SHP77 (cell line): ENCODE data around the gene ARHGAP22.
A peak's percentile ranks its signal among the peaks of the same experiment; 100 is the strongest.
"Not testable (repeated sequence)": the region's sequence is repeated elsewhere in the genome, so short reads cannot be mapped to it uniquely, and the experiment has no call there.

ENCODE experiments used
- DNase-seq, 2 experiments: peaks; one replicate each; lab custom pipeline; 2025; lab: John Stamatoyannopoulos, UW

ARHGAP22 gene

DNA sequence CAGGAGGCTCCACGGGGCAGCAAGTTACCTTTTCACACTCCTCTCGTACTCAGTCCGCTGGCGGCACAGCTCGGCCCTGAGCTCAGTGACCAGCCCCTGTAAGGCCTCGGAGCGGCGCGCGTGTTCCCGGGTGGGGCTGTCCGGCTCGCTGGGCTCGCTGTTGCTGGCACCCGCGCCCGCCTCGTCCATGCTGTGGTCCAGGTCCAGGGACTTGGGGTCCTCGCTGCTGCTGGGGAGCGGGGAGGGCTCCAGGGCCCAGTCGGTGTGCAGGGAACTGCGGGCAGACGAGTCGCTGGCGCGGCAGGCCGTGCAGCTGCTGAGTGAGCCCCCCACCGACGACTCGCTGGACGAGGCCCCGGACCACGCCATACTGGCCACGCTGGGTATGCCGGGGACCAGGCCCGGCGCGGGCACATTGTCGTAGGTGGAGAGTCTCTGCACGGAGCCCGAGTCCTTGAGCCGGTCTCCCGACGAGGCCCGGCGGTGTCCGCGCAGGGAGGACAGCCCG, 154.6 kb downstream of the ARHGAP22 start:
- DNase-seq, result no peak

DNA sequence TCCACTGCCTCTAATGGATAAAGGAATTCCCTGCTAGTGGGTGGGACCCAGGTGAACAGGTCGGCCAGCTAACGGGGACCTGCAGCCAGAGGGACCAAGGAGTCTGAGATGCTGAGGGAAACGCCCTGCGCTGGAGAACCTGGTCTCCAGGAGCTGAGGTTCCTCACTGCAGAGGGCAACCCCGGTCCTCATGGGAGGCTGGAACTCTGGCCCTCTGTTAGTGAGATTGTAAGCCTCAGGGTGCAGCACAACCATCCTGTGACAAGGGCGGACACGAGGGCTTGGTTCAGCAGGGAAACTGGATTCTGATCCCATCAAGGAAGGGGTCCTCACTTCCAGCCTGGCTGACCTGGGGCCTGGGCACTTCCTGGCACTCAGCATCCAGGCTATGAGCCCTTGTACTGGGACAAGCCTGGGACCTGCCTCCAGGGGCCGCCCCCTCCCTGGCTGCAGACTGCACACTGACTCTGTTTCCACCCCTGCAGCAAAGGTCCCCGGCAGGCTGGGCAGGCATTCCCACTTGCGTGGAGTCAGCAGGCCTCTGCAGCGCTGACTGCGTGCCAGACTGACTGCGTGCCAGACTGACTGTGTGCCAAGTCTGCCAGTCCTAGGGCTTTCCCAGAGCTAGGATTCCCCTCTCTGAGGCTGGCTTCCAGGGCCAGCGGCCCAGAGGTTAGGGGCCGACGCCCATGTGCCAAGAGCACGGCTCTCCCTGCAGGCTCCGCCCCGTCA, 155.2 kb downstream of the ARHGAP22 start:
- DNase-seq, result no peak

DNA sequence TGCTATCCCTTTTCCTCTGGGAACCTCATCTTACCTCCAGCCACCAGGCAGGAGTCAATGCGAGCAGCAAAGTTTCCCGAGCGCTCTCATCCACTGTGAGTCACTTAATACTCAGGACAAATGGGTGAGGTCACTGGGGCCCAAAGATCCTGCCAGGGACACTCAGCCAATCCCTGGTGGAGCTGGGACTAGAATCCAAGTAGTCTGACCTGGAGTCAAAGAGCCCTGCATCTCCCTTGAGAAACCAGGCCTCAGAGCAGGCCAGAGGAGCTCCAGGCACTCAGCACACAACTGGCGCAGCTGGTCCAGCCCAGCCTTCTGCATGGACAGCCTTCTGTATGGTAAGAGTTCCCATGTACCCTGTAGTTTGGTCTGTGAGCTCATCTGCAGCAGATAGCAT, 156.1 kb downstream of the ARHGAP22 start:
- DNase-seq, result no peak

DNA sequence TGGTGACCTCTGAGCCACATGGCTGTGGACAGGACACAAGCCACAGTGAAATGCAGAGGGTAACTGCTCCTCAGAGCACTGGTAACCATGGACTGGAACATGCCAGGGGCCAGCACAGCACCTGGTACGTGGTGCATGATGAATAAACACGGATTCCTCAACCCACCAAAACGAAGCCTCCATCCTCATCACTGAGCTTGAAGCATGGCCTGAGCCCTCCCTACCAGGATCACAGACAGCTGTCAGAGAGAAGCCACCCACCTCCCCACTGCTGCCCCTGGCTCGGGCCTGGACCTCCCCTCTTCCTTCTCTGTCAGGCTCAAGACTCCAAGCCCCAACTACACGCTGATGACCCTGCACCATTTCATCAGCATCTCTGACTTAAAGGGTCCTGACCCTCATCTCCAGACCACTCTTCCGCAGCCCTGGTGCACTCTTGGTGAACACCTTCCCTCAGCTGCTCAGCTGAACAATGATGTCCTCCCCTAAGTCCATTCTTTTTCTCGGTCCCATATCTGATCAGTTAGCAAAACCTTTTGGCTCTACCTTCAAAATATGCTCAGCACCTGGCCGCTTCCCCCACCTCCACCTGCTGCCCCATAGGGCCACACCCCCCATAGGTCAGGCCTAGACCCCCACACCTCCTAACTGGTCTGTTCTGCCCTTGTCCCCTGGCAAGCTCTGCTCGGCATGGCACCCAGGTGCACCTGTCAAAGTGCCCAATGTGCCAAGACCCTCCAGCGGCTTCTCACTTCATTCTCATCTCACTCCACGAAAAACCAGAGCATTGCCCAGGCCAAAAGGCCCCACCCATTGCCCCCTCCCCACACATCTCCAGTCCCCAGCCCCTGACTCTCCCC, 157.3 kb downstream of the ARHGAP22 start:
- DNase-seq, result no peak

DNA sequence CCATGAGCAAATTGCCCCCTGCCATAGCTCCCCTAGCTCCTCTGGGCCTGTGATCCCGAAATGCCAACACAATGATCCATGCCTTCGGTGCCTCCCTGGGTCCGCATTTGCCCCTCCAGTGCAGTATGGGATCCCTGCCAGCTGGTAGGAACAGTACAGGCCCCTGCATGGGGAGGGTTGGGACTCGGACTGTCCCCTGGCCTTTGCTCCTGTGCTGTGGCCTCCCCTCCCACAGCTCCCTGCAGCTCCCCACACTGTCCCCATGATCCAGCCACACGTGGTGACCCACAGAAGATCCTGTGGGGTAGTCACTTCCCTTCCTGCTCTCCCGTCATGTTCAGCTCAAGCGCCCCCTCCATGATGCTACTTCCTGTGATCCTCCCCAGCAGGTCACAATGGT, 158.1 kb downstream of the ARHGAP22 start:
- no peak for DNase-seq

DNA sequence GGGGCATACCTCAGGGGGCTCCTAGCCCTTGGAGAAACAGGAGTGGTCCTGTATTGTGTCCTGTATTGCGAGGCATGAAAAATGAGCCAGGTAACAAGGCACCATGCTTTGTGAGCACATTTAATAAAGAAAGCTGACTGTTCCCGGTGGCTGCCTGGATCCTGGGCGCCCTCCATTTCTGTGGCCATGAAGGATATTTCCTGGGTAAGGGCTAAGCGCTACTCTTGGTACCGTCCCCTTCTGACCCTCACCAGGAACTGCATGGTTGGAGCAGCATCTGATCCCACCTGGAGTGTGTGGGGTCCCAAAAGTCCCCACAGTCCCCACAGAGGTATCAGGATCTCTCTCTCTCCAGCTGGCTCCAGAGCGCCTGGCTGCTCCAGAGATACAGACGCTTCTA, 158.9 kb downstream of the ARHGAP22 start:
- DNase-seq, result no peak

DNA sequence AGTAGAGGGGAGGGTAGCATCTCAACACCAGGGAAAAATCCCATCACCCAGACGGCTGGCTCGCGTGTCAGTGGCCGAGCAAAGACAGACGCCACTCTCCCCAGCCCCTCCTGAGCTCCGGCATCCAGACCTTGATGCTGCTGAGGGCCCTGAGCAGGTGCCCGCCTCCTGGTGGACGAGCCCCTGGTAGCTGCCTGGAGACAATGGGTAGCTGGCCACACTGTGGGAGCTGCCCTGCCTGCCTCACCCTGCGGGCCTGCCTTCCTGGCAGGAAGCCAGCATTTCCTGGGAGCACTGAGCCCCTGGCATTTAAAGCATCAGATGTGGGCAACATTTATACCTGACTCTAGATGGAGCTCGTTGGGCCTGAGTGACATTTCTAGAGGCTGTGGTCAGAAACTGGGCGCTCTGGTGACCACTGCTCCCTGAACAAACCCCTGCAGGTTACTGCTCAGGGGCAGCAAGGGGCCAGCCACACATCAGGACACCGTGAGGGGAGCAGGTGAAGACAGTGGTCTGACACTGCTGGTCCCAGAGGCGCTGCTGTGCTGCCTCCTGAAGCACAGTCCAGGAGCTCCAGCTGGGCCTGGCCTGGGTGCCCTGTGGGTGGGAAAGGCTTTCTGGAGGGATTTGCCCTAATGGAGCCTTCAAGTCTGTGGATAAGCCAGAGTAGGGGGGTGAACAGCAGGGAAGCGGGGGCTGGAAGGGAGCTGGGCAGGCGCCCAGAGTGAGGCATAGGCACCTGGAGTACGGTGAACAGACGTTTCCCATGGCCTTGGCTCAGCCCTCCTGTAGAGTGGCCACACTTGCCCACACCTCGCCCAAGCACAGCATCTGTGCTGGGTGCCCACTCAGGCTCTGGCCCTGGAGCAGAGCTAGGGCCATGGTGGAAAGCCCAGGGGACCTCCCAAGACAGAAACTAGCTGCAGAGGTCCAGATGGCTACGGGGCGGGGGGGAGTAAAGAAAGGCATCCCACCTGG, 159.7 kb downstream of the ARHGAP22 start:
- DNase-seq, result peak; percentile 15 to 60

DNA sequence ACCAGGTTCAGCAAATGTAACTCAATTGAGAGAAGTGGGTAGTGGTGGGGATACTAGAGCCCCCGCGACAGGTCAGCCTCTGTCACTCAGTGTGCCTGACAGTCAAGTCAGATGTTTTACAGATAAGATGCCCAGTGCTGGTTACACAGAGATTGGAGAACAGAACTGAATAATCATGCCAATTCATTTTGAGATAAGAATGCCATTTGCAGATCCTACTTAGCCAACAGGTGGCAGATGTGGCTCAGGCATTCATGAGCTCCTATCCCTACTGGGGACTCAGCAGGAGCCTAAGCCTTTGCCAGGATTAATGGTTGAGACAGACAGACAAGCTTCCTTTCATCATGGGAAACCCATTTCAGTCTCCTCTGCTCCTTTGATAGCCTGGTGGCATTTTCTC, 160.6 kb downstream of the ARHGAP22 start:
- DNase-seq, result no peak

DNA sequence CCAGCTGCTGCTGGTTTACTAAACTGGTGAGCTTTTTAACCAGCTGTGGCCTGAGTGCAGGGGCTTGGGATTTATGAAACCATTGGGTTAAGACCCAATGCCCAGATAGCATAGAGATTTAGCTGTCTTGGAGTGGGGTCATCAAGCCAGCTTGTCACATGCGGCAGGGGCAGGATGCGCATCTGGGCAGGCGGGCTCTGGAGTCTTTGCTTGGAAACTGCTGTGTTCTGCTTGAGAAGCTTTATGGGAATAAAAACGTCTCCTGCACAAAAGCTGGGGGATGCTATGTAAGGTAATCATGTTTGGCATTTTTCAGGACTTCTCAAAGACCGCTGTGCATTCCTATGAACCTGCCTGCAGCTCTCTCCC, 162.1 kb downstream of the ARHGAP22 start:
- no peak for DNase-seq

DNA sequence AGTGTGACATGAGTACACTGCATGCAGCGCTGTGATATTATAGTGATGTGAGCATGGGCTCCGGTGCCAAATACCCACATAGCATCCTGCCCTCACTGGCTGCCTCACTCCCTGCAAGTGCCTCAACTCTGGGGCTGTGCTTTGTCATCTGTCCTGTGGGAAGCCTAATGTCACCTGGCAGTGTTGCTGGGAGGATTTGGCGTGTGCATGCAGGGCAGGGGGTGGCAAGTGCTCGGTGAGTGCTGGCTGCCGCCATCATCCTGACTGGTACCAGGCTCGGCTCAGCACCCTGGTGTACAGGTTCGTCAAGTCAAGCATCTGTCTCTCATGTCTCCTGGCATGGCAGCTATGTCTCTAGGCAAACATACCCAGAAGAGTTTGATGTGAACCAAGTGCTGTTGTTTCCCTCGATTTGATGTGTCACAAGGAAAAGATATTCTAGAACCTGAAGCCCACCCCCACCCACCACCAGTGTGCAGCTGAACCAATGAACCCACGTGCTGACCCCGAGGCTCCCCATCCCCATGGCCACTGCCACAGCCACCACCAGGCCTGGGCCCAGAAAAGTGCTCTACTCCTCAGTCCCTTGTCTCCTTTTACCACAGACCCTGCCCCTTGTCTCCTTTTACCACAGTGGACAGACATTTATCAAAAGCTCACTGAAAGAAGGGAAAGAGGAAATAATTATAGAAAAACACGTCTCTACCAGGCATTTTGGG, 162.6 kb downstream of the ARHGAP22 start:
- DNase-seq, result no peak

DNA sequence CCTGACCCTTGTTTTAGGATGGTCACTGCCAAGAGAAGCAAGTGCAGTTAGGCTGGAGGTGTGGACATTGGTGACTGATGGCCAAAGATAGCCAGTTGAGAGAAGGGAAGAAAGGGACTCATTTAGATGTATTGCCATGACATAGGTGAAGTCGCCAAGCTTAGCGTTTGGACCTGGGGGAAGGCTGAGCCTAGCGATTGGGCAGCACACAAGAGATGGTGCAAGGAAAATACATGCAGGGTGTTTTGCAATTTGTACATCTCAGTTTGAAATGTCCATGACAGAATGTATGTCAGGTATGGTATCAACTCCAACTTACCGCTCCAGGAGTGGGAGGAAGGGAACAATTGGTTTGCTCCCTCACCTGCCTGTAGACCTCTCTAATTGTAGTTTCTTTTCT, 164.1 kb downstream of the ARHGAP22 start:
- DNase-seq, result no peak

DNA sequence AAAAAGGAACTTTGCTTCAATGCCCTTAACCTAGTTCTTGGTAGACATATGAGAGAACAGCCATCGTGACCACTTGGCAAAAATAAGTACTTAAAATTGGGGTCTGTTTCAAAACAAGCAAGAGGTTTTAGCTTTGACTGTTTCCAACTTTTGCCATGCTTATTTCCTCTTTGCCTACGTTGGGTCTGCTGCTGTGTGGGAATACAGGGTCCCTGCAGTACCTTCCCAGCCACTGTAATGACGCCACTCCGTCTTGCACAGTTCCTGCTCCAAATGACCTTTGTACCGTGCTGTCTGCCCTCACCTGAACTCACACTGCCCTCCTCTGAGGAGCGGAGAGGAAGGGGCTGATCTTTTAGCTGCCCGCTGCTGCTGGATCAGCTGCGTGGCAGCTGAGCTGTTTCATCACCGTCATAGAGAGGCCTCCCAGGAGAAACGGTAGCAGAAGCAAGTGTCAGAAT, 165.3 kb downstream of the ARHGAP22 start:
- DNase-seq, result no peak

DNA sequence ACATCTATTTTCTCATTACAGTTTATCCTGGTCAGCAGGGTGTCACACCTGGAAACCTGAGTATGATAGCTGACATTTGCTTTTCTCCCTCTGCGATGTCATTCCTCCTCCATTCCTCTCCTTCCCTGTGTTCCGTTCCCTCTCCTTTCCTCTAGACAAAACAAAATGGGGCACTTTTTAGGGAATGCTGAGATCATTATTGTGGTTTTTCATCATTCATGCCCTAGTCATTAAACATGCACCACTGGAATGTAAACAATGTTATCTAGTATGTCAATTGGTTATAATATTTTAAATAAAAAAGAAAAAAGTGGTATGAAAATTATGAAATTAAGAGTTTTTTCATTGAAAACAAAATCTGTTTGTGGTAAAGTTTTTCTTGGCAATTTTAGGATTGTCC, 165.8 kb downstream of the ARHGAP22 start:
- no peak for DNase-seq

DNA sequence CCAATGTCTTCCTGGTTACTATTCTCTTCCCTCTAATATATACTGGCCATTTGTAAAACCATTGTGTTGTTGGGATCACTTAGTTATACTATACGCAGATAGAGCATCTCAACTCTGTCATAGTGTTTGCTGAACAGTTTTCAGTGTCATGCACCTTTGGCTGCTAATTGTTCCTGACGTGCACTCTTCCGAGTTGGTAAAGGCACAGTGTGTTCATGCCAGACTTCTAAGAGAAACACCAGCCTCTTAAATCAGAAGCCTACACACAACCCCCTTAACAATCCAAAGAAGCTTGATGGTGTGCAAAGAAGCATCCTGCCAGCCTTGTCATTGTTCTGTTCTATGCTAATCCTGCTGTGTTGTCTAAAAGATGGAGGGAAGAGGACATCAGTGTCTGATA, 167.3 kb downstream of the ARHGAP22 start:
- no peak for DNase-seq

DNA sequence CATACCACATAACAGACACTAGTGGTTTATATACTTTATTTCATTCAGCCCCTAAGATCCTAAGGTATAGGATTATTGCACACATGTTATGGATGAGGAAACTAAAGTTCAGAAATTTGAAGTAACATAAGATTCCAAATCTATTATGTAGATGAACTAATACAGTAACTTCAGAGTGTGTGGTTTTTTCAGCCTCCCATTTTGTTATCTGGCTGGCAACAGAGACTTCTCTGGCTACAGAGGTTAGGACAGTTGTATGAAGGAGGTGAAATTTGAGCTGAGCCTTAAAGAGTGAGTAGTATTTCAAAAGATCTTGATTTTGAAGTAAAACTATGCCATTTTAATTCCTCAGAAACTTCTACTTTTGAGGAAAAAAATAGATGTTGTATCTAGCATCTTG, 173.0 kb downstream of the ARHGAP22 start:
- no peak for DNase-seq

DNA sequence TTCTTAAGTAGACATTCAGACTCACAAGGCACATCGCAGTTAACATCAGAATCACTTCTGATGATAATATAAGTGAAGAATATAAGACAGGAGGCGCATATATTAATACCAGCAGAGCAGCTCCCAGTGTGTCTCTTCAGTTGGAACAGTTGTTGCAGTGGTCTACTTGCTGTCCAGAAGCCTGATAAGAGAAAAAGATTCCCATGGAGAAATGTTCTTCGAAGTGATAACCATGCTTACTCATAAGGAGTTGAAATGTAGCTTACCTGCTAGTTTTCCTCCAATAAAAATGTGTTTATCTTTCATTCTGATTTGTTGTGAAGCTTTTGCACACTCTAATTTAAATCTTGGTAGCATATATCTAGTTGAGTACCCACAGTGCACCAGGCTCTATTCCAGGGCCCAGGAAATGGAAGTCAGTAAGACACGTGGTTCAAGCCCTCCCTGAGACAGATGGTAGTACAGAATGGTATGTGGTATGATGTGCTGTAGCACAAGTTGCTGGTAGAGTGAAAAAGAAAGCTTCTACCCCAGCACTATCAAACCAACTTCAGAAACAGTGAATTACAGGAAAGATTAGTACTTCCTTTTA, 174.4 kb downstream of the ARHGAP22 start:
- no peak for DNase-seq

DNA sequence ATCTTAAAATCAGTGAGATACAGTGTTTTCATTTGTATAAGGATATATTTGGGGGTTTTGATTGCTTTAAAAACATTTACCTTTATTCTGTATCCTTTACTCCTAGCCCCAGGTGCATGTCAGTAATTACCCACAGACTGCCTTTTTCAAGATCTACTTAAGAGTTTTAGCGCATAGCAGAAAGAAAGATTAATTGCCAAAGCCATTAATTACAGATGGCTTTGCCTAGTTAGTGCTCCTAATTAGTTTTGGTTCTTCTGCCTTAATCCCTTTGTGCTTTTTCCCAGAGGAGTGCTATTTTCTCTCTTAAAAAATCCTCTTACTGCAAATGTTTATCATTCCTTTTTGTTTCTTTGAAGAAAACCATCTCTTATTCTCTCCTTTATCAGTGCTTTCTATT, 175.6 kb downstream of the ARHGAP22 start:
- no peak for DNase-seq

DNA sequence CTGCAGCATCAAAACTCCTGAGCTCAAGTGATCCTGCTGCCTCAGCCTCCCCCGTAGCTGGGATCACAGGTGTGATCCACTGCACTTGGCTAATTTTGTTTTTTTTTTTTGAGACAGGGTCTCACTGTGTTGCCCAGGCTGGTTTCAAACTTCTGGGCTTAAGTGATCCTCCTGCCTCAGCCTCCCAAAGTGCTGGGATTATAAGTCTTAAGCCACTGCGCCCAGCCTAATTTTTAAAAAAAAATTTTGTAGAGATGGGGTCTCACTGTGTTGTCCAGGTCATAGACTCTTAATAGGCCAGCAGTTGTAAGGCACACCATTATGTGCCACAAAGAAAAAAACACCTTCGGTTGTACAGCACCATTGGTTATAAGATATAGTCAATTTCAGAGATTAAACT, 176.0 kb downstream of the ARHGAP22 start:
- no peak for DNase-seq

DNA sequence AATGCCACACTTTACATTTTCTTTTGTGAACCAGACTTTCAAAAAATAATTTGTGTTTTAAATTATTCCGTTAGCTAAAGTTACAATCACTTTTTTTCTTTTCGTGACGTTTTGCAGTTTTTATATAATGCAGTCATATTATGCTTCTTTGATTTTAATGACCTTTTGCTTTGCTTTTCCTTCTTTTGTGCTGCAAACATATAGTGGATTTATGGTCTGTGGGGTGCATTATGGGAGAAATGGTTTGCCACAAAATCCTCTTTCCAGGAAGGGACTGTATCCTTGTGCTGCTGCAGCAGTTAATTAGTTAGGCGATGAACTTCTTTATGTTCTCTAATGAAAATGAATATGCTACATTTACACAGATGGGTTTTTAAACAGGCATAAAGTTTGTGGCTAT, 181.0 kb downstream of the ARHGAP22 start:
- no peak for DNase-seq

DNA sequence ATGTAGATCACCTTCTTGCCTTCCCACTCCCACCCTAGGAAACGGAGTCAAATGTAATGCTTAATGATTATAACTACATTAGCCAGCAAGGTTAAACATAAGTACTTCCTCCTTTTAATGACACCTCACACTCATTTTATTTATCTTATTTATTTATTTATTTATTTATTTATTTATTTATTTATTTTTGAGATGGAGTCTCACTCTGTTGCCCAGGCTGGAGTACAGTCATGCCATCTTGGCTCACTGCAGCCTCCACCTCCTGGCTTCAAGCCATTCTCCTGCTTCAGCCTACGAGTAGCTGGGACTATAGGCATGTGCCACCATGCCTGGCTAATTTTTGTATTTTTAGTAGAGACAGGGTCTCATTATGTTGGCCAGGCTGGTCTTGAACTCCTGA, 183.0 kb downstream of the ARHGAP22 start:
- not testable (repeated sequence) for DNase-seq

DNA sequence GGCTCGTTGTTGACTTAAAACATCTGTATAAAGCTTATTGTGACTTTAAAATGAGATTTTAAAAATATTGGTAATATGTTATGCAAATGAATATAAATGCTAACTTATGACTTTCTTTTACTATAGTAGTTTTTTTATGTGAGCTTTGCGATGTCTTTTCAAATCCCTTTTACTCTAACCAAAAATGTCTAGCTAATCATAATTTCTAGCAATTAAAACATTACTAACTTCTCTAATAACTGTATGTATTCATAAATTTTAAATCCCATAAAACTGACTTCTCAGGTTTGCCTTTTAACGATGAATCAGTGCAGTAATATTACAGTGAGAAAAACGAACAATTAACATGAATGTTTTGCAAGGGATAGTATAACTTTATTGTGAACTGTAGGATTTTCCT, 185.2 kb downstream of the ARHGAP22 start:
- DNase-seq, result no peak
